Thyroid gland (tissue), 4 donors: ENCODE measurements around the gene PRPF19.

ENCODE experiments used
- POLR2A ChIP-seq, 2 donors: fragments of 450-650 bp; IDR thresholded peaks; one replicate each; pipeline ENCODE4 v1.6.1; 2017; ENCODE audit warnings: antibody characterized with exemption in 2 of 2, mild to moderate bottlenecking in 2 of 2, moderate library complexity in 1 of 2
- TF ChIP-seq, protein P1 (sequence below), 6 experiments: fragments of 200-600 bp in 3 of 6; fragments of 450-650 bp in 3 of 6; sonication (generic) in 3 of 6; IDR thresholded peaks; one replicate each; pipeline ENCODE4 v1.5.1; 2016 to 2019; ENCODE audit warnings: antibody characterized with exemption in 6 of 6, mild to moderate bottlenecking in 2 of 6, inconsistent platforms in 1 of 6, moderate library complexity in 1 of 6

DNA sequence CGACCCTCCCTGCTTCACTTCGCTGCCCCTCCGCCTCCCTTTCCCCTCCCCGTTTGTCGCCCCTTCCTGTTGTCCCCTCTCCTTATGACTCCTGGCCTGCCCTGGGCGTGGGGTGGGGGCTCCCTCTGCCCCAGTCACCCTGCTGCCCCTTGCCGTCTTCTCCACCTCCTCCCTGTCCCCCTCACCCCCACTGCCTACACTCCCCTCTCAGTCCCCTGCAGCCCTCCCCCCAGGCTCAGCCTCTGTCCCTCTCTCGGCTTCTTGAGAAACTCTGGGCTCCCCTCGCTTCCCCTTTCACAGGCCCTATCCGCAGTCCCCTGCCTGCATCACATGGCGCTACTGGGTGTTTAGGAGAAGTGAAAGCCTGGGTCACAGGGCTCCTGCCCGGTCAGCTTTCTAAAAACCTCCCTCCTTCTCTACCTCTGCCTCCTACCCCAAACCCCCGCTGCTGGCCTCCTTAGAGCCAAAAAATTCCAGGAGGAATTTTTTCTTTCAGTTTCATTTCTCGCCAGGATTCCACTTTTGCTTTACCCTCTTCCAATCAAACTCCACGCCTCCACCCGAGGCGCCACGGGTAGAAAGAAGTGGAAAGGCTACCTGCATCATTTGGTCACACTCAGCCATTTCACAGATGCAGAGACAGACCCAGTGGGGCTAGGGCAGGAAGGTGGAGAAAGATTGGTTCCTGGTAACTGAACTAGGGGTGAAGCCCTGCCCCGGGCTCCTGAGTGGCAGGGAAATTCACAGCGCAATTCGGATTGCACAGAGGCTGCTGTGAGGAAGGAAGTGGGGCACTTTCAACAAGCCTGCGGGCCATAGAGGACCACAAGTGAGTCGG lies 45.7 kb upstream of the PRPF19 start, which contains the start of gene SLC15A3:
- TF ChIP-seq, protein P1, sequence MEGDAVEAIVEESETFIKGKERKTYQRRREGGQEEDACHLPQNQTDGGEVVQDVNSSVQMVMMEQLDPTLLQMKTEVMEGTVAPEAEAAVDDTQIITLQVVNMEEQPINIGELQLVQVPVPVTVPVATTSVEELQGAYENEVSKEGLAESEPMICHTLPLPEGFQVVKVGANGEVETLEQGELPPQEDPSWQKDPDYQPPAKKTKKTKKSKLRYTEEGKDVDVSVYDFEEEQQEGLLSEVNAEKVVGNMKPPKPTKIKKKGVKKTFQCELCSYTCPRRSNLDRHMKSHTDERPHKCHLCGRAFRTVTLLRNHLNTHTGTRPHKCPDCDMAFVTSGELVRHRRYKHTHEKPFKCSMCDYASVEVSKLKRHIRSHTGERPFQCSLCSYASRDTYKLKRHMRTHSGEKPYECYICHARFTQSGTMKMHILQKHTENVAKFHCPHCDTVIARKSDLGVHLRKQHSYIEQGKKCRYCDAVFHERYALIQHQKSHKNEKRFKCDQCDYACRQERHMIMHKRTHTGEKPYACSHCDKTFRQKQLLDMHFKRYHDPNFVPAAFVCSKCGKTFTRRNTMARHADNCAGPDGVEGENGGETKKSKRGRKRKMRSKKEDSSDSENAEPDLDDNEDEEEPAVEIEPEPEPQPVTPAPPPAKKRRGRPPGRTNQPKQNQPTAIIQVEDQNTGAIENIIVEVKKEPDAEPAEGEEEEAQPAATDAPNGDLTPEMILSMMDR (IDR thresholded peaks at IDR 0.05) = no peak
- no peak for TF ChIP-seq POLR2A (IDR thresholded peaks at IDR 0.05)
